ENCODE measurements around the gene TPPP2. TPM values are rescaled to one million over a fixed set of nuclear protein-coding genes. Genes with fewer than 3 reads are reported as not detected.

The TPPP2 gene
- total and polyA plus RNA-seq, 2 of the 4 experiments (the other 2 are of a cell fraction) = not detected

- BruUV-seq (replicated peaks) = no TSS peak
- Histone ChIP-seq H3K27me3 (ENCODE audit: control insufficient read depth, insufficient read depth, low read length) (peaks cover 59% of the 10 kb centered on the region), H2AK5ac (ENCODE audit: low read depth, low read length) (no peak overlapping the region)
Observed at GRCh38 chr14:21022686-21023085, 7.3 kb upstream of the TPPP2 start.

More at GRCh38 chr14:21022686-21023085, 7.3 kb upstream of the TPPP2 start:
- WGBS, 2 experiments (ENCODE audit: extremely low coverage in 2 of 2, insufficient read length in 1 of 2) = 83% methylated on average over 1 of the region's 5 CpGs; no CpG with 5 or more reads in 1 of the 2 experiments
- Histone ChIP-seq H3K79me1 (ENCODE audit: low read depth in 1 of 2, low read length in 2 of 2) (no peaks in the 10 kb centered on the region), H2BK15ac (ENCODE audit: low read depth, low read length) (no peak overlapping the region), H3K4me1 (ENCODE audit: control insufficient read depth, insufficient read depth, low read length) (no peaks in the 10 kb centered on the region), H3K27ac (ENCODE audit: insufficient read depth, low read length) (no peak overlapping the region), H2AFZ (replicated peaks; ENCODE audit: low read length, poor library complexity) (peak overlapping the region; percentile 24), H2BK120ac (ENCODE audit: low read depth, low read length) (no peak overlapping the region), H3K4ac (ENCODE audit: low read depth, low read length) (no peak overlapping the region), H4K20me1 (ENCODE audit: insufficient read depth, low read length) (no peaks in the 10 kb centered on the region), H4K8ac (ENCODE audit: low read depth in 2 of 2, low read length in 2 of 2) (no peak overlapping the region), H3K4me3 (ENCODE audit: insufficient read depth, low read depth, low read length) (no peak overlapping the region), H2AK9ac (replicated peaks; ENCODE audit: low read depth, low read length, poor library complexity) (no peak overlapping the region), H3K4me2 (ENCODE audit: low read depth, low read length) (no peak overlapping the region), H3K9me1 (ENCODE audit: insufficient read depth, low read length) (no peaks in the 10 kb centered on the region), H2BK20ac (ENCODE audit: low read depth, low read length) (no peak overlapping the region), H3K14ac (replicated peaks; ENCODE audit: low read depth, low read length) (no peak overlapping the region), H3K18ac (ENCODE audit: low read depth, low read length) (no peak overlapping the region), H2BK5ac (ENCODE audit: low read depth, low read length, poor library complexity, severe bottlenecking) (no peak overlapping the region), H4K5ac (ENCODE audit: low read depth, low read length) (no peak overlapping the region), H4K91ac (ENCODE audit: insufficient read depth, low read depth, low read length) (no peak overlapping the region), H3K56ac (ENCODE audit: extremely low read depth, insufficient read depth, low read length) (no peak overlapping the region), H3K23ac (ENCODE audit: low read depth, low read length) (no peak overlapping the region; the same call in 1 of the 2 replicates), H3K9me3 (ENCODE audit: control insufficient read depth, insufficient read depth, low read length) (no peaks in the 10 kb centered on the region), H3K9ac (ENCODE audit: low read depth, low read length) (no peak overlapping the region), H3K36me3 (ENCODE audit: control insufficient read depth, insufficient read depth, low read length) (no peaks in the 10 kb centered on the region)
- in situ Hi-C loops (cut with MboI; ENCODE audit: low sequenced_read_pairs) (no loop called here), intact Hi-C loops (cut with micrococcal nuclease) (no loop called here), dilution Hi-C loops (cut with HindIII; ENCODE audit: low sequenced_read_pairs, unreplicated experiment) (no loop called here)
- ChIA-PET POLR2A (ENCODE audit: unreplicated experiment) (no interaction called here), CTCF (no interaction called here)
- TF ChIP-seq CHD1 (IDR thresholded peaks at IDR 0.05; ENCODE audit: low read depth, low read length) = no peak
- no peak for TF ChIP-seq BHLHE40 (IDR thresholded peaks at IDR 0.05; ENCODE audit: low read depth, low read length)
- no peak for TF ChIP-seq RCOR1 (IDR thresholded peaks at IDR 0.05; ENCODE audit: insufficient replicate concordance, low read length)
- TF ChIP-seq MXI1 (IDR thresholded peaks at IDR 0.05; ENCODE audit: borderline replicate concordance, low read depth, low read length) = no peak
- TF ChIP-seq USF2 (IDR thresholded peaks at IDR 0.05; ENCODE audit: low read depth, low read length) = no peak
- no peak for TF ChIP-seq POLR2A (IDR thresholded peaks at IDR 0.05; ENCODE audit: low read depth, low read length)
- DNase-seq = no peak
- no peak for ATAC-seq (ENCODE audit: low read depth)

Data from IMR-90 (cell line).